HepG2 (cell line): ENCODE results near the gene MS4A10. TPM values are rescaled to one million over a fixed set of nuclear protein-coding genes. Genes with fewer than 3 reads are reported as not detected.

Experiments used
- ATAC-seq: fragments of 200-7000 bp; cut with Tn5 transposase; 3 replicates; pipeline ENCODE4 v1.9.1; 2020; ENCODE audit warnings: mild to moderate bottlenecking, moderate library complexity
- BruUV-seq: library from RNA; stranded (reverse); fragments of 400-500 nt; replicated peaks from 2 replicates; lab custom pipeline; 2021; lab: Mats Ljungman, UMichigan
- CTCF ChIA-PET: fragments of 300-600 bp; formaldehyde crosslinking; extraction: SDS; loops from one replicate; lab custom pipeline; 2021; ENCODE audit warnings: low total read pairs, inconsistent platforms, low intra/inter-chr PET ratio; lab: Yijun Ruan, JAX
- POLR2A ChIA-PET: fragments of 350-600 bp; sonication (Branson Sonifier 250); formaldehyde crosslinking; loops from one replicate; lab custom pipeline; 2020; ENCODE audit warnings: antibody characterized with exemption, inconsistent platforms; lab: Yijun Ruan, JAX
- DNase-seq: peaks from one replicate; pipeline ENCODE4 v3.0.0-alpha.2; 2015; ENCODE audit warnings: low spot score
- FAIRE-seq: peaks from 3 replicates; lab custom pipeline; 2011; peaks lifted over from hg19 to GRCh38; lab: Jason Lieb, UNC
- H2AFZ ChIP-seq: one replicate; pipeline ENCODE4 v1.6.1; 2011; ENCODE audit warnings: low read length, inconsistent platforms
- H3K27ac ChIP-seq: fragments of 300-600 bp; 3 replicates; pipeline ENCODE4 v1.8.0; 2011; ENCODE audit warnings: mixed run types, mild to moderate bottlenecking, mixed read lengths, low read length, inconsistent platforms; ENCODE audit not compliant: insufficient read depth; ENCODE audit errors: extremely low read length
- H3K27me3 ChIP-seq, 2 experiments: fragments of 200-600 bp in 1 of 2; 2 replicates in 1 of 2; 3 replicates in 1 of 2; pipeline versions ENCODE4 v1.6.0 to v1.8.0; 2011; ENCODE audit warnings: low read length in 2 of 2, mild to moderate bottlenecking in 2 of 2, moderate library complexity in 2 of 2, inconsistent platforms in 1 of 2; ENCODE audit not compliant: insufficient read depth in 2 of 2, control insufficient read depth in 1 of 2
- H3K36me3 ChIP-seq, 2 experiments: fragments of 200-600 bp in 1 of 2; replicated peaks in 1 of 2; 2 replicates in 1 of 2; 3 replicates in 1 of 2; pipeline versions ENCODE4 v1.5.1 to v1.8.0; 2011; ENCODE audit warnings: low read length in 2 of 2, inconsistent platforms in 1 of 2; ENCODE audit not compliant: insufficient read depth in 2 of 2, control insufficient read depth in 1 of 2
- H3K4me1 ChIP-seq: 2 replicates; pipeline ENCODE4 v1.5.1; 2012; ENCODE audit warnings: low read length, inconsistent platforms; ENCODE audit not compliant: insufficient read depth
- H3K4me2 ChIP-seq: 2 replicates; pipeline ENCODE4 v1.6.0; 2011; ENCODE audit warnings: low read depth, low read length, inconsistent platforms
- H3K4me3 ChIP-seq, 3 experiments: fragments of 200-600 bp in 1 of 3; sonication (generic), shearing (Covaris generic) in 1 of 3; replicated peaks in 1 of 3; 2 replicates each; pipeline ENCODE4 v1.5.1; 2011 to 2016; ENCODE audit warnings: low read length in 3 of 3, inconsistent platforms in 2 of 3, low read depth in 2 of 3, mild to moderate bottlenecking in 2 of 3, control low read depth in 1 of 3, mixed read lengths in 1 of 3; ENCODE audit not compliant: insufficient read depth in 1 of 3
- H3K79me2 ChIP-seq: one replicate; pipeline ENCODE4 v1.6.1; 2011; ENCODE audit warnings: low read length, inconsistent platforms; ENCODE audit not compliant: insufficient read depth
- H3K9ac ChIP-seq: 2 replicates; pipeline ENCODE4 v1.6.0; 2011; ENCODE audit warnings: mild to moderate bottlenecking, low read depth, low read length, inconsistent platforms; ENCODE audit not compliant: insufficient read depth
- H3K9me3 ChIP-seq: 2 replicates; pipeline ENCODE4 v1.5.1; 2012; ENCODE audit warnings: mild to moderate bottlenecking, low read length
- H4K20me1 ChIP-seq: 2 replicates; pipeline ENCODE4 v1.6.0; 2011; ENCODE audit warnings: inconsistent platforms, mild to moderate bottlenecking, low read length, moderate library complexity; ENCODE audit not compliant: insufficient read depth
- ATM ChIP-seq: fragments of 450-650 bp; IDR thresholded peaks from 2 replicates; pipeline ENCODE4 v1.7.1; 2017; ENCODE audit warnings: mild to moderate bottlenecking, borderline replicate concordance
- DBP ChIP-seq: sonication (generic); formaldehyde crosslinking; IDR thresholded peaks from 2 replicates; pipeline ENCODE4 v1.4.0; 2020; ENCODE audit warnings: missing genetic modification reagents; ENCODE audit errors: not compliant biosample characterization
- HDAC2 ChIP-seq: sonication (generic); formaldehyde crosslinking; IDR thresholded peaks from 2 replicates; pipeline ENCODE4 v1.4.0; 2020; ENCODE audit warnings: missing genetic modification reagents
- LCORL ChIP-seq, 2 experiments: fragments of 450-650 bp in 1 of 2; sonication (generic) in 1 of 2; formaldehyde crosslinking in 1 of 2; IDR thresholded peaks; 2 replicates each; pipeline versions ENCODE4 v1.5.0 to v1.6.1; 2017 to 2020; ENCODE audit warnings: antibody characterized with exemption in 1 of 2, missing genetic modification reagents in 1 of 2
- MAFG ChIP-seq: sonication (generic); formaldehyde crosslinking; IDR thresholded peaks from 2 replicates; pipeline ENCODE4 v1.5.1; 2020; ENCODE audit warnings: mild to moderate bottlenecking, missing genetic modification reagents
- MATR3 ChIP-seq: sonication (generic); formaldehyde crosslinking; IDR thresholded peaks from 2 replicates; pipeline ENCODE4 v1.4.0; 2020; ENCODE audit warnings: missing genetic modification reagents
- NR0B2 ChIP-seq: sonication (generic); formaldehyde crosslinking; IDR thresholded peaks from 2 replicates; pipeline ENCODE4 v1.4.0; 2020; ENCODE audit warnings: mild to moderate bottlenecking, missing genetic modification reagents
- RFX3 ChIP-seq: IDR thresholded peaks from 2 replicates; pipeline ENCODE4 v1.6.1; 2016; ENCODE audit warnings: missing biosample characterization, missing genetic modification reagents
- SNAPC5 ChIP-seq: sonication (generic); formaldehyde crosslinking; IDR thresholded peaks from 2 replicates; pipeline ENCODE4 v1.8.1; 2023; ENCODE audit warnings: mild to moderate bottlenecking, missing genetic modification reagents, borderline replicate concordance
- ZBTB49 ChIP-seq: sonication (generic); formaldehyde crosslinking; IDR thresholded peaks from 2 replicates; pipeline ENCODE4 v1.4.0; 2020; ENCODE audit warnings: missing genetic modification reagents, borderline replicate concordance
- ZC3H13 ChIP-seq: sonication (generic); formaldehyde crosslinking; IDR thresholded peaks from 2 replicates; pipeline ENCODE4 v1.8.1; 2023; ENCODE audit warnings: mild to moderate bottlenecking, missing genetic modification reagents, moderate library complexity
- ZNF354B ChIP-seq: sonication (generic); formaldehyde crosslinking; IDR thresholded peaks from 2 replicates; pipeline ENCODE4 v1.8.0; 2022; ENCODE audit warnings: mild to moderate bottlenecking, missing genetic modification reagents
- ZNF678 ChIP-seq: sonication (generic); formaldehyde crosslinking; IDR thresholded peaks from 2 replicates; pipeline ENCODE4 v1.4.0; 2020; ENCODE audit warnings: mild to moderate bottlenecking, missing genetic modification reagents
- WGBS: methylation state at CpG from one replicate; pipeline ENCODE4 v1.1.6; 2017; ENCODE audit warnings: low lambda C conversion rate; 5-methylcytosine and 5-hydroxymethylcytosine counted together
- in situ Hi-C: cut with HindIII; loops from 2 replicates; pipeline ENCODE4 v1.10.0; 2017; ENCODE audit warnings: low pct_unique_long_range_greater_than_20kb; ENCODE audit not compliant: extremely low pct_ligation_motif_present
- intact Hi-C: fragments of 100-400 bp; cut with micrococcal nuclease; formaldehyde crosslinking; loops from one replicate; pipeline ENCODE4 v1.10.0; 2022; ENCODE audit not compliant: unreplicated experiment
- polyA plus RNA-seq, 8 experiments: library from polyadenylated mRNA; depleted of rRNA in 3 of 8; stranded (reverse) in 7 of 8; unstranded in 1 of 8; fragments of >200 nt; fragmentation: Illumina TruSeq in 4 of 8; extraction: Trizol in 4 of 8; gene quantifications; 2 replicates each; pipeline versions ENCODE4 v1.2.1 to v1.2.3, GENCODE V29; 2011 to 2016; ENCODE audit warnings: low read depth in 4 of 8, missing spikeins in 1 of 8, mixed read lengths in 1 of 8; ENCODE audit not compliant: insufficient read depth in 1 of 8
- total RNA-seq, 5 experiments: library from RNA; depleted of rRNA; stranded (reverse); fragments of >200 nt; fragmentation: Illumina TruSeq; extraction: Trizol; gene quantifications; 2 replicates each; pipeline ENCODE4 v1.2.3, GENCODE V29; 2016; ENCODE audit warnings: low read depth in 1 of 5
- TF ChIP-seq, protein P1 (sequence below): sonication (generic); formaldehyde crosslinking; IDR thresholded peaks from 2 replicates; pipeline ENCODE4 v1.8.0; 2022; ENCODE audit warnings: missing genetic modification reagents, mild to moderate bottlenecking, moderate library complexity, borderline replicate concordance
- TF ChIP-seq, protein P2 (sequence below): sonication (generic); formaldehyde crosslinking; IDR thresholded peaks from 2 replicates; pipeline ENCODE4 v1.9.0; 2021; ENCODE audit warnings: missing genetic modification reagents, borderline replicate concordance
- TF ChIP-seq, protein P3 (sequence below): sonication (generic); formaldehyde crosslinking; IDR thresholded peaks from 2 replicates; pipeline ENCODE4 v1.4.0; 2020; ENCODE audit warnings: missing genetic modification reagents

MS4A10 gene
- total and polyA plus RNA-seq, 2 of the 13 experiments (the other 11 are each of a cell fraction or from before 2014, with no cell fraction given): not detected

- H3K9ac ChIP-seq: no peak overlapping the region
- no peak for ATAC-seq
- ChIA-PET POLR2A (no interaction called here), CTCF (no interaction called here)
- no peaks in the 10 kb centered on the region for H3K79me2 ChIP-seq
- in situ Hi-C loops: no loop called here
- H2AFZ ChIP-seq: no peak overlapping the region
- H4K20me1 ChIP-seq: no peaks in the 10 kb centered on the region
- no peak overlapping the region for H3K4me2 ChIP-seq
- no peak overlapping the region for H3K4me3 ChIP-seq
- no TSS peak for BruUV-seq
- 100% methylated on average over 1 of the region's 3 CpGs for WGBS
- no peak for DNase-seq
- H3K9me3 ChIP-seq: no peaks in the 10 kb centered on the region
- H3K4me1 ChIP-seq: no peaks in the 10 kb centered on the region
- intact Hi-C loops: no loop called here
- peaks cover 0 to 13% of the 10 kb centered on the region in 2 experiments; a peak in 4 of 5 replicates for H3K27me3 ChIP-seq
- H3K27ac ChIP-seq: no peak overlapping the region
- no peak for FAIRE-seq
- no peaks in the 10 kb centered on the region for H3K36me3 ChIP-seq
- no peak for TF ChIP-seq NR0B2 (CRISPR knock-in tag)
- TF ChIP-seq ATM: no peak
- TF ChIP-seq, protein P1, sequence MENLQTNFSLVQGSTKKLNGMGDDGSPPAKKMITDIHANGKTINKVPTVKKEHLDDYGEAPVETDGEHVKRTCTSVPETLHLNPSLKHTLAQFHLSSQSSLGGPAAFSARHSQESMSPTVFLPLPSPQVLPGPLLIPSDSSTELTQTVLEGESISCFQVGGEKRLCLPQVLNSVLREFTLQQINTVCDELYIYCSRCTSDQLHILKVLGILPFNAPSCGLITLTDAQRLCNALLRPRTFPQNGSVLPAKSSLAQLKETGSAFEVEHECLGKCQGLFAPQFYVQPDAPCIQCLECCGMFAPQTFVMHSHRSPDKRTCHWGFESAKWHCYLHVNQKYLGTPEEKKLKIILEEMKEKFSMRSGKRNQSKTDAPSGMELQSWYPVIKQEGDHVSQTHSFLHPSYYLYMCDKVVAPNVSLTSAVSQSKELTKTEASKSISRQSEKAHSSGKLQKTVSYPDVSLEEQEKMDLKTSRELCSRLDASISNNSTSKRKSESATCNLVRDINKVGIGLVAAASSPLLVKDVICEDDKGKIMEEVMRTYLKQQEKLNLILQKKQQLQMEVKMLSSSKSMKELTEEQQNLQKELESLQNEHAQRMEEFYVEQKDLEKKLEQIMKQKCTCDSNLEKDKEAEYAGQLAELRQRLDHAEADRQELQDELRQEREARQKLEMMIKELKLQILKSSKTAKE (CRISPR knock-in tag): no peak
- no peak for TF ChIP-seq MAFG (CRISPR knock-in tag)
- no peak for TF ChIP-seq ZBTB49 (CRISPR knock-in tag)
- no peak for TF ChIP-seq ZNF678 (CRISPR knock-in tag)
- no peak for TF ChIP-seq MATR3 (CRISPR knock-in tag)
- TF ChIP-seq, protein P2, sequence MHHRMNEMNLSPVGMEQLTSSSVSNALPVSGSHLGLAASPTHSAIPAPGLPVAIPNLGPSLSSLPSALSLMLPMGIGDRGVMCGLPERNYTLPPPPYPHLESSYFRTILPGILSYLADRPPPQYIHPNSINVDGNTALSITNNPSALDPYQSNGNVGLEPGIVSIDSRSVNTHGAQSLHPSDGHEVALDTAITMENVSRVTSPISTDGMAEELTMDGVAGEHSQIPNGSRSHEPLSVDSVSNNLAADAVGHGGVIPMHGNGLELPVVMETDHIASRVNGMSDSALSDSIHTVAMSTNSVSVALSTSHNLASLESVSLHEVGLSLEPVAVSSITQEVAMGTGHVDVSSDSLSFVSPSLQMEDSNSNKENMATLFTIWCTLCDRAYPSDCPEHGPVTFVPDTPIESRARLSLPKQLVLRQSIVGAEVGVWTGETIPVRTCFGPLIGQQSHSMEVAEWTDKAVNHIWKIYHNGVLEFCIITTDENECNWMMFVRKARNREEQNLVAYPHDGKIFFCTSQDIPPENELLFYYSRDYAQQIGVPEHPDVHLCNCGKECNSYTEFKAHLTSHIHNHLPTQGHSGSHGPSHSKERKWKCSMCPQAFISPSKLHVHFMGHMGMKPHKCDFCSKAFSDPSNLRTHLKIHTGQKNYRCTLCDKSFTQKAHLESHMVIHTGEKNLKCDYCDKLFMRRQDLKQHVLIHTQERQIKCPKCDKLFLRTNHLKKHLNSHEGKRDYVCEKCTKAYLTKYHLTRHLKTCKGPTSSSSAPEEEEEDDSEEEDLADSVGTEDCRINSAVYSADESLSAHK: no peak
- TF ChIP-seq, protein P3, sequence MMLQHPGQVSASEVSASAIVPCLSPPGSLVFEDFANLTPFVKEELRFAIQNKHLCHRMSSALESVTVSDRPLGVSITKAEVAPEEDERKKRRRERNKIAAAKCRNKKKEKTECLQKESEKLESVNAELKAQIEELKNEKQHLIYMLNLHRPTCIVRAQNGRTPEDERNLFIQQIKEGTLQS (CRISPR knock-in tag): no peak
- no peak for TF ChIP-seq HDAC2
- no peak for TF ChIP-seq ZNF354B (CRISPR knock-in tag)
- TF ChIP-seq SNAPC5 (CRISPR knock-in tag): no peak
- TF ChIP-seq ZC3H13 (CRISPR knock-in tag): no peak
- no peak for TF ChIP-seq RFX3 (CRISPR knock-in tag)
- TF ChIP-seq LCORL (IDR thresholded peaks at IDR 0.05): no peak
- no peak for TF ChIP-seq LCORL (CRISPR knock-in tag; IDR thresholded peaks at IDR 0.05)
- TF ChIP-seq DBP (CRISPR knock-in tag): no peak
Observed at GRCh38 chr11:60798631-60799030, 13.5 kb downstream of the MS4A10 start.
